ENCODE data around the gene MAP3K14. TPM values are rescaled to one million over a fixed set of nuclear protein-coding genes. Genes with fewer than 3 reads are reported as not detected.

Gene MAP3K14
- total and polyA plus RNA-seq, 7 donors = 12.4 to 53.5 (median 24.6) TPM

DNA sequence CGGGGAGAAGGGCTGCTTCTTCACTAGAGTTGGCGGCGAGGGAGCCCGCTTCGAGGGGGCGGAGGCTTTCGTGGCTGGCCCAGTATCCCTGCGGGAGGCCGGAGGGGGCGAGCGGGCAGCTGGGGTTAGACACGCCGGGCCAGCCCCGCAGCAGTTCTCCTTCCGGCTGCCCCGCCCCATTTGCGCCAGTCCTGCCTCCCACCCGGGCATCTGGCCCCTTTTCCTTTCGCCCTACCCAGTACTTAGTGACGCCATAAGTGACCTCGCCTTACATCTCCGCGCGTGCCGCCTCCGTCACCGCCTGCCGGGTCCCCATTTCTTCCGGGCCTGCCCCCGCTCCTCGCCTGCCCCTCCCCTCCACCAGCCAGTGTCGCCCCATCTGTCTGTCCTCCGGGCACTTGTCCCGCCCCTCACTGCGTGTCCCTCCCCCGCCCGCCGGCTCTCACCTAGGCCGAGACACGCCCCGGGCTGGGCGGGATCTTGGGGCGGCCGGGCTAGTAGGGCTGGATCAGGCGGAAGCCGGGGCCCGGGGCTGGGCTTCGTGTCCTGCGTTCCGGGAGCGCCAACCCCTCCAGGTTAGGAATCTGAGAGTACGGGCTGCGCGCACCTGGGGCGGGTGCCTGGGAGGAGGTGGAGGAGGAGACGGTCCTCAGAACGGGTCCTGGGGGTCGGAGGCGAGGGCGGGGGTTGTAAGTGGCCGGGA is 69.2 kb downstream of the MAP3K14 start:
- Histone ChIP-seq H3K9me3 (no peaks in the 10 kb centered on the region), H3K36me3 (ENCODE audit: insufficient read depth in 1 of 2, low read depth in 1 of 2) (peaks cover 0 to 7% of the 10 kb centered on the region in 2 donors), H3K27me3 (ENCODE audit: insufficient read depth in 3 of 3, low read length in 2 of 3) (peaks cover 0 to 9% (median 0%) of the 10 kb centered on the region in 3 donors), H3K4me1 (peaks cover 9% of the 10 kb centered on the region), H3K4me3 (peak overlapping the region; percentile 65), H3K27ac (no peak overlapping the region)
- DNase-seq = peak; percentile 86
- 1 to 3% (median 3%) methylated on average over 49 to 61 of the region's 61 CpGs for whole genome bisulfite sequencing, 3 donors
- peak; percentile 78 to 87 (median 80) for ATAC-seq
- TF ChIP-seq, protein P1, sequence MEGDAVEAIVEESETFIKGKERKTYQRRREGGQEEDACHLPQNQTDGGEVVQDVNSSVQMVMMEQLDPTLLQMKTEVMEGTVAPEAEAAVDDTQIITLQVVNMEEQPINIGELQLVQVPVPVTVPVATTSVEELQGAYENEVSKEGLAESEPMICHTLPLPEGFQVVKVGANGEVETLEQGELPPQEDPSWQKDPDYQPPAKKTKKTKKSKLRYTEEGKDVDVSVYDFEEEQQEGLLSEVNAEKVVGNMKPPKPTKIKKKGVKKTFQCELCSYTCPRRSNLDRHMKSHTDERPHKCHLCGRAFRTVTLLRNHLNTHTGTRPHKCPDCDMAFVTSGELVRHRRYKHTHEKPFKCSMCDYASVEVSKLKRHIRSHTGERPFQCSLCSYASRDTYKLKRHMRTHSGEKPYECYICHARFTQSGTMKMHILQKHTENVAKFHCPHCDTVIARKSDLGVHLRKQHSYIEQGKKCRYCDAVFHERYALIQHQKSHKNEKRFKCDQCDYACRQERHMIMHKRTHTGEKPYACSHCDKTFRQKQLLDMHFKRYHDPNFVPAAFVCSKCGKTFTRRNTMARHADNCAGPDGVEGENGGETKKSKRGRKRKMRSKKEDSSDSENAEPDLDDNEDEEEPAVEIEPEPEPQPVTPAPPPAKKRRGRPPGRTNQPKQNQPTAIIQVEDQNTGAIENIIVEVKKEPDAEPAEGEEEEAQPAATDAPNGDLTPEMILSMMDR (IDR thresholded peaks at IDR 0.05) = no peak
- intact Hi-C loops (cut with DNase I) = no loop called here

DNA sequence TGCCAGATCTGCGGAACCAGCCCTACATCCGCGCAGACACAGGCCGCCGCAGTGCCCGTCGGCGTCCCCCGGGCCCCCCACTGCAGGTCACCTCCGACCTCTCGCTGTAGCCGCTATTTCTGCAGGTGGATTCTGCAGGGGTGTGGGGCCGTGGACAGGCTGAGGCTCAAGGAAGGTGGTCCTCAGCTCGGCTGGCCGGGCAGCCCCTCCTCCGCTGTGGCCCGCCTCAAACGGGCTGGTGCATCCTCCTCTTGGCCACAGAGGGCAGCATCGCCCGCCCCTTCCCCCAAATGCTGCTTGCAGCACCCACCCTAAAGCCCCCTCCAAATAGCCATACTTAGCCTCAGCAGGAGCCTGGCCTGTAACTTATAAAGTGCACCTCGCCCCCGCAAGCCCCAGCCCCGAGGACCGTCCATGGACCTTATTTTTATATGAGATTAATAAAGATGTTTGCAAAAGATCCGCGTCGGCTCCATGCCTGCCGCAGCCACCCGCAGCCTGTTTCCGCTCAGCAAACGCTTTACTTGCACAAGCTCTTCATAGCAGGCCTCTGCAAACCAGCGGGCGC is 69.9 kb downstream of the MAP3K14 start:
- peaks cover 0 to 7% of the 10 kb centered on the region in 2 donors for H3K36me3 ChIP-seq (ENCODE audit: insufficient read depth in 1 of 2, low read depth in 1 of 2)
- H3K27ac ChIP-seq = no peak overlapping the region
- H3K27me3 ChIP-seq (ENCODE audit: insufficient read depth in 3 of 3, low read length in 2 of 3) = peaks cover 0 to 9% (median 0%) of the 10 kb centered on the region in 3 donors
- no peaks in the 10 kb centered on the region for H3K9me3 ChIP-seq
- H3K4me1 ChIP-seq = peaks cover 9% of the 10 kb centered on the region
- WGBS, 3 donors = 9 to 15% (median 11%) methylated on average over 33 of the region's 33 CpGs
- DNase-seq (no peak), ATAC-seq (peak; percentile 41 to 78 (median 60))
- intact Hi-C loops (cut with DNase I) = no loop called here
- TF ChIP-seq, protein P1 (IDR thresholded peaks at IDR 0.05) = peak; percentile 34
- peak overlapping the region; percentile 65 for H3K4me3 ChIP-seq

DNA sequence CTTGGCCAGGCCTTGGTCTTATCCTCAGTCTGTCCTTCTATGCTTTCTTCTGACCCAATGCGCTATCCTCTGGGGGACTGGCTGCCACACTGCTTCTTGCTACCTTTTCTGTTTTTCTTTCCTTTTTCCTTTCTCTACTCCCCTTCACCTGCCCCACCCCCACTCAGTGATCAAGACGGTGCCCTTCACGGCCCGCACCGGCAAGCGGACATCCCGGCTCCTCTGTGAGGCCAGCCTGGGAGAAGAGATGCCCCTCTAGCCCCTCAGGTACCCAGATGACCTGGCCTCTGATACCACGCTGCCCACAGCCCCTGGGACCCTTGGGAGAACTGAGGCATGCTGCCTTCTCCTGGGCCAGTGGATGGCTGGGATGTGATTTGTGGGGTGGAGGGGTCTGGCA is 70.5 kb downstream of the MAP3K14 start:
- Histone ChIP-seq H3K36me3 (ENCODE audit: insufficient read depth in 1 of 2, low read depth in 1 of 2) (peaks cover 0 to 7% of the 10 kb centered on the region in 2 donors), H3K27ac (no peak overlapping the region), H3K27me3 (ENCODE audit: insufficient read depth in 3 of 3, low read length in 2 of 3) (peaks cover 0 to 10% (median 0%) of the 10 kb centered on the region in 3 donors), H3K4me3 (no peak overlapping the region), H3K9me3 (no peaks in the 10 kb centered on the region), H3K4me1 (peaks cover 9% of the 10 kb centered on the region)
- 73 to 79% (median 75%) methylated on average over 8 of the region's 8 CpGs for WGBS, 3 donors
- no peak for ATAC-seq
- TF ChIP-seq, protein P1 (IDR thresholded peaks at IDR 0.05) = no peak
- intact Hi-C loops (cut with DNase I) = no loop called here
- no peak for DNase-seq

DNA sequence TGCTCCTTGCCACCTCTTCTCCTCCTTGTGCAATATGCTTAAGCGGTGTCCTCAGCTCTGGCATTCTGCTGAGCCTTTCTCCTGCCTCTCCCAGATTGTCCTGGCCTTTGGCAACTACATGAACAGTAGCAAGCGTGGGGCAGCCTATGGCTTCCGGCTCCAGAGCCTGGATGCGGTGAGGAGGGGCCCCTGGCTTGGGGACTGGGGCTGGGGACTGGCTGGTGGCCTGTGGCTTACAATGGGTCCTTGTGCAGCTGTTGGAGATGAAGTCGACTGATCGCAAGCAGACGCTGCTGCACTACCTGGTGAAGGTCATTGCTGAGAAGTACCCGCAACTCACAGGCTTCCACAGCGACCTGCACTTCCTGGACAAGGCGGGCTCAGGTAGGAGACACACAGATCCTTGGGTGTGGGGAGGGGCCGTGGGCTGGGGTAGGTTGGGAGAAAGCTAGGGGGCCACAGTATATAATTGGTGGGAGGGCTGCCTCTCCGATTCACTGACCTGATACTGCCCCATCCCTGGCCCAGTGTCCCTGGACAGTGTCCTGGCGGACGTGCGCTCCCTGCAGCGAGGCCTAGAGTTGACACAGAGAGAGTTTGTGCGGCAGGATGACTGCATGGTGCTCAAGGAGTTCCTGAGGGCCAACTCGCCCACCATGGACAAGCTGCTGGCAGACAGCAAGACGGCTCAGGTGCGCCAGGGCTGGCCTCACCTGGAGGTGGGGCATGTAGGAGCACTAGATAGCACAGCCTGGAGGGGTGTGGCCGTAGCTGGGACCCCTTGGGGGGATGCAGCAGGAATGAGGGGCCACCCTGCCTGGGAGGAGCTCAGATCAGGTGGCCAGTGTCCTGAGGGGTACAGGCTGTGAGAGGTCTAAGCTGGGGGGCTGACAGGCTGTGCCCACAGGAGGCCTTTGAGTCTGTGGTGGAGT is 71.8 kb downstream of the MAP3K14 start:
- Histone ChIP-seq H3K4me3 (no peak overlapping the region), H3K27ac (no peak overlapping the region), H3K36me3 (ENCODE audit: insufficient read depth in 1 of 2, low read depth in 1 of 2) (peaks cover 0 to 7% of the 10 kb centered on the region in 2 donors), H3K27me3 (ENCODE audit: insufficient read depth in 3 of 3, low read length in 2 of 3) (peaks cover 0 to 19% (median 0%) of the 10 kb centered on the region in 3 donors), H3K9me3 (no peaks in the 10 kb centered on the region), H3K4me1 (peaks cover 9% of the 10 kb centered on the region)
- no peak for DNase-seq
- WGBS, 3 donors = 93% methylated on average over 21 of the region's 21 CpGs
- intact Hi-C loops (cut with DNase I) = no loop called here
- TF ChIP-seq, protein P1 (IDR thresholded peaks at IDR 0.05) = no peak
- no peak for ATAC-seq
